ENCODE results near the gene LYZL6. TPM values are rescaled to one million over a fixed set of nuclear protein-coding genes. Genes with fewer than 3 reads are reported as not detected.

Gene LYZL6
- total and polyA plus RNA-seq, 4 donors: not detected

DNA sequence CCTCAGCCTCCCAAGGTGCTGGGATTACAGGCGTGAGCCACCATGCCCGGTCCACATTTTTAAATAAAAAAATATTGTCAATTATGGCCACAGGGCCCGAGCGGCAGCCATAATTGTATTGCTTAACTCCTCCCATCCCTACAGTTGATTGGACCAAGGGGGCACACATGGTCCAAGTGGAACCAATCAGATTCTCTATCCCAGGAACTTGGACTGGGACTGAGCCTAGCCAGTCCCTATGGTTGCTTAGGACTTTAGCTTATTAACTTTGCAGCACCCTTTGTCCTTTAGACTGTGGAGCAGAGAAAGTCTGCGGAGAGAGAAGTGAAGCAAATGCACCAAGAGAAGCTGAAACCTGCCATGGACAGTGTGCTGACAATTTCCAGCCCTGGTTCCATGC is 7.5 kb downstream of the LYZL6 start:
- WGBS, 2 donors: 94 to 95% methylated on average over 5 of the region's 5 CpGs
- Histone ChIP-seq H3K9me3 (ENCODE audit: control insufficient read depth in 4 of 4, insufficient read depth in 3 of 4, low read length in 3 of 4) (no peaks in the 10 kb centered on the region), H3K9ac (ENCODE audit: insufficient read depth in 1 of 2, low read length in 2 of 2) (no peak overlapping the region), H3K4me1 (ENCODE audit: control insufficient read depth in 5 of 5, insufficient read depth in 5 of 5, low read length in 5 of 5) (peaks cover 0 to 19% (median 6%) of the 10 kb centered on the region in 5 donors), H3K36me3 (ENCODE audit: control insufficient read depth in 4 of 4, insufficient read depth in 4 of 4, low read length in 4 of 4) (no peaks in the 10 kb centered on the region), H3K4me3 (no peak overlapping the region), H3K27ac (ENCODE audit: low read depth in 1 of 2, low read length in 1 of 2) (no peak overlapping the region), H3K27me3 (ENCODE audit: control insufficient read depth in 3 of 3, insufficient read depth in 3 of 3, low read length in 2 of 3) (no peaks in the 10 kb centered on the region)
- no peak for ATAC-seq (ENCODE audit: insufficient read depth, low FRiP score)
- TF ChIP-seq, protein P1, sequence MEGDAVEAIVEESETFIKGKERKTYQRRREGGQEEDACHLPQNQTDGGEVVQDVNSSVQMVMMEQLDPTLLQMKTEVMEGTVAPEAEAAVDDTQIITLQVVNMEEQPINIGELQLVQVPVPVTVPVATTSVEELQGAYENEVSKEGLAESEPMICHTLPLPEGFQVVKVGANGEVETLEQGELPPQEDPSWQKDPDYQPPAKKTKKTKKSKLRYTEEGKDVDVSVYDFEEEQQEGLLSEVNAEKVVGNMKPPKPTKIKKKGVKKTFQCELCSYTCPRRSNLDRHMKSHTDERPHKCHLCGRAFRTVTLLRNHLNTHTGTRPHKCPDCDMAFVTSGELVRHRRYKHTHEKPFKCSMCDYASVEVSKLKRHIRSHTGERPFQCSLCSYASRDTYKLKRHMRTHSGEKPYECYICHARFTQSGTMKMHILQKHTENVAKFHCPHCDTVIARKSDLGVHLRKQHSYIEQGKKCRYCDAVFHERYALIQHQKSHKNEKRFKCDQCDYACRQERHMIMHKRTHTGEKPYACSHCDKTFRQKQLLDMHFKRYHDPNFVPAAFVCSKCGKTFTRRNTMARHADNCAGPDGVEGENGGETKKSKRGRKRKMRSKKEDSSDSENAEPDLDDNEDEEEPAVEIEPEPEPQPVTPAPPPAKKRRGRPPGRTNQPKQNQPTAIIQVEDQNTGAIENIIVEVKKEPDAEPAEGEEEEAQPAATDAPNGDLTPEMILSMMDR (IDR thresholded peaks at IDR 0.05; ENCODE audit: control extremely low read depth, extremely low read depth): no peak
- no peak for DNase-seq

DNA sequence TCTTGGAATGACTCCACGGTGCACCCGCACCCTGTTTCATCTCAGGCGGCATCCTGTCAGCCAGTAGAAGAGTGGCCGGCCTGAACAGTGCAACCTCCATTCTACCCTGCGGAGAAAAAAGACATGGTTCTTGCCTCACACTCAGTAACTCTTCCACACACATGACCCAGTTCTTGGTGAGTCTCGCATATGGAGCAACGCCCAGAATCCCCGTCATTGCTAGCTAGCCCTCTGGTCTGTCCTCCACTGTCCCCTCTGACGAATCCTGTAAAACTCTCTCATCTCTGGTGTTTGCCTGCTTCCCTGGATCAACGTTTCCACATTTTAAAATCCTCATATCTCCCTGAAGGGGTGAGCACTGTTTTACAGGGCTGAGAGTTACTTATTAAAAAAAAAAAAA is 8.8 kb downstream of the LYZL6 start:
- ATAC-seq (ENCODE audit: insufficient read depth, low FRiP score) (no peak), DNase-seq (peak in 2 of 3 donors; percentile 2 to 29)
- Histone ChIP-seq H3K9ac (ENCODE audit: insufficient read depth in 1 of 2, low read length in 2 of 2) (no peak overlapping the region), H3K27me3 (ENCODE audit: control insufficient read depth in 3 of 3, insufficient read depth in 3 of 3, low read length in 2 of 3) (no peaks in the 10 kb centered on the region), H3K9me3 (ENCODE audit: control insufficient read depth in 4 of 4, insufficient read depth in 3 of 4, low read length in 3 of 4) (no peaks in the 10 kb centered on the region), H3K36me3 (ENCODE audit: control insufficient read depth in 4 of 4, insufficient read depth in 4 of 4, low read length in 4 of 4) (no peaks in the 10 kb centered on the region), H3K4me3 (no peak overlapping the region), H3K4me1 (ENCODE audit: control insufficient read depth in 5 of 5, insufficient read depth in 5 of 5, low read length in 5 of 5) (peaks cover 1 to 31% (median 10%) of the 10 kb centered on the region in 5 donors), H3K27ac (ENCODE audit: low read depth in 1 of 2, low read length in 1 of 2) (no peak overlapping the region)
- TF ChIP-seq, protein P1 (IDR thresholded peaks at IDR 0.05; ENCODE audit: control extremely low read depth, extremely low read depth): no peak
- 82 to 94% methylated on average over 10 of the region's 10 CpGs for WGBS, 2 donors

DNA sequence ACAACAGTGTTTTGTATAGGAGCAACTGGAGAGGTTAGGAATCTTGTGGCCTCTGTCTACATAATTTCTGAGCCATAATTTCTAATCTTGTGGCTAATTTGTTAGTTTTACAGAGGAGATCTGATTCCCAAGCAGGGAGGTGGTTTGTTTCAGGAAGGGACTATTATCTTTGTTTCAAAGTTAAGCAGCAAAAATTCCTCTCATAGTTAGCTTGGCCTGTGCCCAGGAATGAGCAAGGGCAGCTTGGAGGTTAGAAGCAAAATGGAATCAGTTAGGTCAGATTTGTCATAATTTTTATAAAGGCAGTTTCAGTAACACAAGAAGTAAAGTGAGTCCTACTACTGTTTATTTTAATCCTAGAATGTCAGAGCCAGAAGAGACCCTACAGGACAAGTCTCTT is 10.9 kb downstream of the LYZL6 start:
- no peaks in the 10 kb centered on the region for H3K36me3 ChIP-seq (ENCODE audit: control insufficient read depth in 4 of 4, insufficient read depth in 4 of 4, low read length in 4 of 4)
- no peak for ATAC-seq (ENCODE audit: insufficient read depth, low FRiP score)

More for the DNA sequence above, 10.9 kb downstream of the LYZL6 start:
- Histone ChIP-seq H3K27me3 (ENCODE audit: control insufficient read depth in 3 of 3, insufficient read depth in 3 of 3, low read length in 2 of 3) (no peaks in the 10 kb centered on the region), H3K4me1 (ENCODE audit: control insufficient read depth in 5 of 5, insufficient read depth in 5 of 5, low read length in 5 of 5) (peaks cover 1 to 32% (median 10%) of the 10 kb centered on the region in 5 donors), H3K9ac (ENCODE audit: insufficient read depth in 1 of 2, low read length in 2 of 2) (no peak overlapping the region), H3K27ac (ENCODE audit: low read depth in 1 of 2, low read length in 1 of 2) (no peak overlapping the region), H3K9me3 (ENCODE audit: control insufficient read depth in 4 of 4, insufficient read depth in 3 of 4, low read length in 3 of 4) (no peaks in the 10 kb centered on the region), H3K4me3 (no peak overlapping the region)
- TF ChIP-seq, protein P1 (IDR thresholded peaks at IDR 0.05; ENCODE audit: control extremely low read depth, extremely low read depth): no peak
- DNase-seq: peak in 2 of 3 donors; percentile 16 to 56

Data from lung (tissue), 12 donors.